Measurements from ENCODE around the gene WNT1. TPM values are rescaled to one million over a fixed set of nuclear protein-coding genes. Genes with fewer than 3 reads are reported as not detected.

WNT1 gene
- total and polyA plus RNA-seq, 12 donors, result not detected

GRCh38 chr12:49010092-49010668 is 32.1 kb downstream of the WNT1 start:
- Histone ChIP-seq H3K27ac (no peak overlapping the region), H3K4me1 (replicated peaks in 1 of 2) (peaks cover 17% of the 10 kb centered on the region in 2 donors), H3K27me3 (no peaks in the 10 kb centered on the region), H3K9me3 (replicated peaks in 1 of 3) (no peaks in the 10 kb centered on the region), H3K36me3 (replicated peaks in 1 of 2) (peaks cover 0 to 26% of the 10 kb centered on the region in 2 donors), H3K4me3 (no peak overlapping the region)
- TF ChIP-seq CTCF (IDR thresholded peaks at IDR 0.05) (no peak), POLR2A (IDR thresholded peaks at IDR 0.05) (no peak)
- no peak for DNase-seq
- 86 to 93% (median 88%) methylated on average over 3 of the region's 3 CpGs for WGBS, 4 donors
- intact Hi-C loops (cut with DNase I), result no loop called here

GRCh38 chr12:49012739-49013138 is 34.6 kb downstream of the WNT1 start:
- H3K4me3 ChIP-seq, result no peak overlapping the region
- H3K4me1 ChIP-seq (replicated peaks in 1 of 2), result peaks cover 26 to 35% of the 10 kb centered on the region in 2 donors
- H3K27me3 ChIP-seq, result no peaks in the 10 kb centered on the region
- no peak for TF ChIP-seq CTCF (IDR thresholded peaks at IDR 0.05)
- TF ChIP-seq POLR2A (IDR thresholded peaks at IDR 0.05), result no peak
- no peak overlapping the region for H3K27ac ChIP-seq
- no peaks in the 10 kb centered on the region for H3K9me3 ChIP-seq (replicated peaks in 1 of 3)
- intact Hi-C loops (cut with DNase I), result no loop called here
- no peak for DNase-seq
- H3K36me3 ChIP-seq (replicated peaks in 1 of 2), result peaks cover 0 to 21% of the 10 kb centered on the region in 2 donors

- no peak for TF ChIP-seq CTCF (IDR thresholded peaks at IDR 0.05)
- TF ChIP-seq POLR2A (IDR thresholded peaks at IDR 0.05), result no peak
- intact Hi-C loops (cut with DNase I), result no loop called here
- Histone ChIP-seq H3K9me3 (replicated peaks in 1 of 3) (no peaks in the 10 kb centered on the region), H3K4me1 (replicated peaks in 1 of 2) (peaks cover 29 to 38% of the 10 kb centered on the region in 2 donors), H3K27ac (peak overlapping the region in 1 of 5 donors; percentile 38), H3K36me3 (replicated peaks in 1 of 2) (peaks cover 0 to 21% of the 10 kb centered on the region in 2 donors), H3K4me3 (no peak overlapping the region), H3K27me3 (no peaks in the 10 kb centered on the region)
- DNase-seq, result peak in 2 of 7 donors; percentile 27 to 46
- 56 to 77% (median 60%) methylated on average over 3 of the region's 3 CpGs for WGBS, 4 donors
These were observed 35.3 kb downstream of the WNT1 start for GRCh38 chr12:49013428-49013827.

GRCh38 chr12:49014547-49014946 is 36.4 kb downstream of the WNT1 start:
- Histone ChIP-seq H3K4me1 (replicated peaks in 1 of 2) (peaks cover 28 to 36% of the 10 kb centered on the region in 2 donors), H3K27me3 (no peaks in the 10 kb centered on the region), H3K36me3 (replicated peaks in 1 of 2) (peaks cover 0 to 21% of the 10 kb centered on the region in 2 donors), H3K4me3 (no peak overlapping the region), H3K9me3 (replicated peaks in 1 of 3) (no peaks in the 10 kb centered on the region), H3K27ac (no peak overlapping the region)
- 38 to 57% (median 44%) methylated on average over 1 of the region's 1 CpG for WGBS, 4 donors
- intact Hi-C loops (cut with DNase I), result no loop called here
- peak in 5 of 6 experiments; percentile 14 to 40 (median 28) for TF ChIP-seq CTCF (IDR thresholded peaks at IDR 0.05)
- TF ChIP-seq POLR2A (IDR thresholded peaks at IDR 0.05), result no peak
- DNase-seq, result no peak
